NCI-H1417 (cell line): ENCODE measurements around the gene RFX2.

Source experiments
- DNase-seq, 3 experiments: peaks; one replicate each; lab custom pipeline; 2025; lab: John Stamatoyannopoulos, UW

RFX2 gene

DNA sequence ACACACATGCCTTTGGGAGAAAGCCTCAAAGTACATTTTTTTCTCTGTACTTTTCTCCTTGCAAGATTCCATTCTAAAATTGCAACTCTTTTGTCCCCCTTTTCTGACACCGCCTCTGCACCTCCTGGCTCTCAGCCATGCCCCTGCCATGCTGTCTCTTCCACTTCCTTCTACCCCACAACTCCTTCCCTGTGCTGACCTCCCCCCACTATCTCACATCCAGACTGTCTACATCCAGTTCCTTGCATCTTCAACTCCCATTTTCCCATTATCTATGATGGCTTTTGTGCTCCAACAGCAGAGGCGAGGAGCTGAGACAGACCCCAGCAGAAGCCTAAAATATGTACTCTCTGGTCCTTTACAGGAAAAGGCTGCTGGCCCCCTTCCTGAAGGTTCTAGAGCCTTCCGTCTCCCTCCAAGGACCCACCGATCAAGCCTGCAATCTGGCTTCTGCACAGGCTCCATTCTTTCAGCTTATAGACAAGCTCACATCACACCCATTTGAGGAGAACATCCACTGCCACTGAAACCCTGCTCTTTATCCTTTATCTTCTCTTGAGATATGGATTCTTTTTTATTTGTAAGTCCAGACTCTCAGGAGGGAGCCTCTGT, 50.2 kb downstream of the RFX2 start:
- DNase-seq = no peak

GRCh38 chr19:6059396-6059947, 50.8 kb downstream of the RFX2 start:
- no peak for DNase-seq

DNA sequence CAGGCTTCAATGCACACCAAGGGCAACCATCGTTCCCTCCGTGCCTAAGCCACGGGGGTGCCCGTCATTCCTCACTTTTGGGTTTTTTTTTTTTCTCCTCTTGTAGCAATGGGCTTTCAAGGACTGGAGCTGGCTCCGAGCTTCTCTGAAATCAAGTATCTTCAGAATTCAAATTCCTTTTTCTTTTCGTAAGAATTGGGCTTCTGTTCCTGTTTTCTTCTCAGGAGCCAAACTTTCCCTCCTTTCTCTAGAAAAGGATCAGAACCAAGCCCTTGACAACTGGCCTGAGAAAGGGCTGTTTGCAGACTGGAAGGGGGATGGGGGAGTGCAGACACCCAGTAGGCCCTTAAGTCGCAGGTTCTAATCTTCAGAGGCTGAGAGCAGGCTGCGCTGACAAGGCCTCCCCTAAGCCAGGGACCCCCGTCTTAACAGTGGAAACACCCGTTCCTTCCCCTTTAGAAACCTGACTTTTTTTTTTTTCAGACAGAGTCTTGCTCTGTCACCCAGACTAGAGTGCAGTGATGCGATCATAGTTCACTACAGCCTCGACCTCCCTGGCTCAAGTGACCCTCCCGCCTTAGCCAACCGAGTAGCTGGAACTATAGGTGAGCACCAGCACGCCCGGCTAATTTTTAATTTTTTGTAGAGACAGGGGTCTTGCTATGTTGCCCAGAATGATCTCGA, 51.6 kb downstream of the RFX2 start:
- no peak for DNase-seq

GRCh38 chr19:6057651-6058517, 52.4 kb downstream of the RFX2 start:
- DNase-seq = no peak

- peak in 2 of 3 experiments; percentile 87 to 97 for DNase-seq
These were observed 53.3 kb downstream of the RFX2 start for GRCh38 chr19:6056801-6057650.

GRCh38 chr19:6056282-6056741, 54.0 kb downstream of the RFX2 start:
- peak in 2 of 3 experiments; percentile 71 to 73 for DNase-seq

DNA sequence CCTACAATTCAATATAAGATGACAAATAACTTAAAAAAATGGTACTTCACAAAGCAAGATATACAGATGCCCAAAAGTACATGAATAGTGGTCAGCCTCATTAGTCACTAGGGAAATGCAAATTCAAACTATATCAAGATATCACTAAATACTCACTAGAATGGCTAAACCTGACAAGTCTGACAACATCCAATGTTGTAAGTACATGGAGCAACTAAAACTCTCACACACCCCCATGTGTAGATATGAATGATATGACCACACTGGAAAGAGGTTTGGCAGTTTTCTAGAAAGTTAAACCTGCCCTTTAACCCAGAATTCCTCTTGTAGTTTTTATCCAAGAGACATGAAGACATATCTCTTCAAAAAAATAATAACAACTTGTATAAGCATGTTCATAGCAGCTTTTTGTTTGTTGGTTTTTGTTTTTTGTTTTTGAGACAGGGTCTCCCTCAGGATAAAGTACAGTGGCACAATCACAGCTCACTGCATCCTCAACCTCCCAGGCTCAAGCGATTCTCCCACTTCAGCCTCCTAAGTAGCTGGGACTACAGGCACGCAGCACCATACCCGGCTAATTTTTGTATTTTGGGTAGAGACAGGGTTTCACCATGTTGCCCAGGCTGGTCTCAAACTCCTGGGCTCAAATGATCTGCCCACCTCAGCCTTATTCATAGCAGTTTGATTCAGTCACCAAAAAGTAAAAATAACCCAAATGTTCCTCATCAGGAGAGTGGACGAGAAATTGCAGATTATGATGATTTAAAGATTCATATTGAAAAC, 55.1 kb downstream of the RFX2 start:
- DNase-seq = no peak

DNA sequence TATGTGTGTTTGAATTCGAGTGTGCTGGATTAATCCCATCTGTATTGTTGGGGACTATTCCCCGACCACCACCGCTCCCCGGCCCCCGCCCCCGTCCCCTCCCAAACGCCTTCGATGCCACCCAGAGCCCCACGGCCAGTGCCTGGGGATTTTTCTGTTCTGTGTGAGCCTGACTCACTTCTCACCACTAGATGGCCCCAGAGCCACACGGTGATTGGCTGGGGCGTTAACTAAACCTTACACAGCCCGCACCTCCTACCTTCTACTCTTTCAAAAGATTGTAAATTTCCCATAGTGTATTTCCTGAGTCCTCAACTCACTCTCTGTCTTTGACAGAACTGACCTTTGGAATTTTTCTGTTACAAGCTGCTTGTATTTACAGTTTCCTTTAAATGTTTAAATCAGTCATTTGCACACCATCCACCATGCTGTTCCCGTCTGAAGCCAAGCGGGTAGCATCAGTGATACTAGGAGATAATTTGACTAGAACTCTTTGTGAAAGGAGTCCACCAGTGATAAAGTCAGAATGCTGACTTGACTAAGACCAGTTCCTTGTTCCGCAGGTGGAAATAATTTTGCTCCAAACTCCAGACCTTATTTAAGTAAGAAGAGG, 61.4 kb downstream of the RFX2 start:
- peak; percentile 60 to 93 (median 83) for DNase-seq

- peak in 1 of 3 experiments; percentile 59 for DNase-seq
These were observed 62.0 kb downstream of the RFX2 start for GRCh38 chr19:6048348-6048747.

- peak in 2 of 3 experiments; percentile 44 to 82 for DNase-seq
These were observed 62.5 kb downstream of the RFX2 start for GRCh38 chr19:6047741-6048251.

DNA sequence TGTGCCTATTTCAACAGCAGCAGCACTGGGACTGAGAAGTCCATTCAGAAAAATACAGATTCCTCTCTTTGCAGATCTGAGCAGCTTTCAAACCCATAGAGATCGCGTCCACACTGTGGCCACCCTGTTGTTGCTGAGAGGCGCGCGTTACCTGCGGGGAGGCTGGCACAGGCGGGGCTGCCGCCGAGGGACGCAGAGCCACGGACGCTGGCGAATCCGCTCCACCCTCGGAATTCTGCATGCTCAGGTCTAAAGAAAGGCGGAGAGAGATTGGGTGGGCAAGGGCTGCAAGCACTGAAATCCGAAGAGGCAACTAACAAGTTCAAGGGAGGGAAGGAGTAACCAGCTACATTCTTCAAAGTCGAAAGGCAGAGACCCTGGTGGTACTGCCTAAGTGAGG, 63.0 kb downstream of the RFX2 start:
- no peak for DNase-seq

DNA sequence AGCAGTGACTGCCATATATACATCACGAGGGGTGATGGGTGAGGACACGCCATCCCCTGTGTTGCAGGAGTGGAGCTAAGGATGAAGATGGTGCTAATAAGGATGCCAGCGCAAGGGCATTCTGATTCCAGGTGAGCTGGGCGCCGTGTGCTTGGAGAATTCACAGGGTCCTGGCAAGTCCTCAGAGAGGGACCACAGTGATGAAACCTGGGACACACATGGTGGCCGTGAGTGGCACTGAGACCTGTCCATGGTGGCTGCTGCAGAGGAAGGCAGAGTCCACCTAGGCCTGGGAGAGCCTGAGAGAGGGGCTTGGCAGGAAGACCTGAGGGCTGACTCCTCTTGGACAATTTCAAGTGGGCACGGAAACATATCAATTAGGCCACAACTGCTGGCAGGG, 65.2 kb downstream of the RFX2 start:
- DNase-seq = no peak

- DNase-seq = no peak
These were observed 66.1 kb downstream of the RFX2 start for GRCh38 chr19:6044056-6044805.

GRCh38 chr19:6042776-6043726, 67.2 kb downstream of the RFX2 start:
- DNase-seq = no peak

DNA sequence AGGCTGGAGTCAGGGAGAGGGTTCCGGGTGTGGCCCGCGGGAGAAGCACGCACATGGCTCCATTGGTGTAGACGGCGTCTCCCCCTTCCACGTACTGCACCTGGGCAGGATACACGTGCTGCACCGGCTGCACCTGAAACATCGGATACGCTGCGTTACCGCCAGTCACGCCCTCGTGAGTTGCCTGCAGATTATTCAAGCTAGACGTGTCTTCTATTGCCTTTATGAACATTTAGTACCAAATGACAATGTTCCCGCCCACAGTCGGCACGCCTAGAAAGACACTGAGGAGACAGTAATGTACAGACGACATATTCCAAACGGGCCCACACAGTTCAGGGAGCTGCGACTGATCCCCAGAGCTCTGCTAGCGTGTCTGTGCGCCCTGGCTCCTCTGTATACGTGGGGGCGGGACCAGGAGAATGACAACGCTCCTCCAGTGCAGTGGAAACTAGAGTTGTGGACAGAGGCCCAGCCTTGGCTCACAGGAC, 68.3 kb downstream of the RFX2 start:
- peak in 1 of 3 experiments; percentile 5 for DNase-seq

GRCh38 chr19:6041071-6041470, 69.2 kb downstream of the RFX2 start:
- DNase-seq = no peak

- DNase-seq = no peak
These were observed 70.6 kb downstream of the RFX2 start for GRCh38 chr19:6039566-6040225.
